GM23338 (cell line): Measurements from ENCODE around the gene MTHFD1L. TPM values are rescaled to one million over a fixed set of nuclear protein-coding genes. Genes with fewer than 3 reads are reported as not detected.

Experiments used
- ATAC-seq: fragments of 200-7000 bp; cut with Tn5 transposase; 3 replicates; pipeline ENCODE4 v1.9.1; 2020
- DNase-seq: peaks from one replicate; pipeline ENCODE4 v3.0.0-alpha.2; 2015; ENCODE audit warnings: low spot score
- H2AFZ ChIP-seq: fragments of 200-600 bp; sonication (generic); 2 replicates; pipeline ENCODE4 v1.8.0; 2016; ENCODE audit warnings: antibody characterized with exemption, mild to moderate bottlenecking, moderate library complexity
- H3F3A ChIP-seq: fragments of 200-600 bp; sonication (generic); replicated peaks from 2 replicates; pipeline ENCODE4 v1.8.0; 2017; ENCODE audit warnings: antibody characterized with exemption, mixed run types, low read depth
- H3K27ac ChIP-seq: fragments of 200-600 bp; sonication (generic); 2 replicates; pipeline ENCODE4 v1.6.1; 2016; ENCODE audit warnings: low read depth
- H3K27me3 ChIP-seq: fragments of 200-600 bp; sonication (generic); 2 replicates; pipeline ENCODE4 v1.8.0; 2016; ENCODE audit warnings: mild to moderate bottlenecking, mixed run types, moderate library complexity; ENCODE audit not compliant: insufficient read depth
- H3K36me3 ChIP-seq: fragments of 200-600 bp; sonication (generic); 2 replicates; pipeline ENCODE4 v1.8.0; 2016; ENCODE audit warnings: mild to moderate bottlenecking; ENCODE audit not compliant: insufficient read depth
- H3K4me1 ChIP-seq: fragments of 200-600 bp; sonication (generic); 2 replicates; pipeline ENCODE4 v1.8.0; 2016; ENCODE audit warnings: mild to moderate bottlenecking, moderate library complexity; ENCODE audit not compliant: insufficient read depth
- H3K4me2 ChIP-seq: fragments of 200-600 bp; sonication (generic); 2 replicates; pipeline ENCODE4 v1.7.1; 2017; ENCODE audit warnings: mixed run types
- H3K4me3 ChIP-seq: fragments of 200-600 bp; sonication (generic); 2 replicates; pipeline ENCODE4 v1.6.1; 2016; ENCODE audit warnings: mixed run types
- H3K79me2 ChIP-seq: fragments of 200-600 bp; sonication (generic); replicated peaks from 2 replicates; pipeline ENCODE4 v1.8.0; 2017; ENCODE audit warnings: mild to moderate bottlenecking; ENCODE audit not compliant: insufficient read depth
- H3K9me2 ChIP-seq: fragments of 200-600 bp; sonication (generic); 2 replicates; pipeline ENCODE4 v1.8.0; 2017; ENCODE audit not compliant: insufficient read depth
- H4K20me1 ChIP-seq: fragments of 200-600 bp; sonication (generic); replicated peaks from 2 replicates; pipeline ENCODE4 v1.8.0; 2017; ENCODE audit warnings: mild to moderate bottlenecking; ENCODE audit not compliant: insufficient read depth
- H3K27ac Mint-ChIP-seq: 2 replicates; pipeline ENCODE4 v1.8.0; 2020; ENCODE audit warnings: inconsistent platforms, mild to moderate bottlenecking, moderate library complexity, mixed read lengths
- H3K27me3 Mint-ChIP-seq: 3 replicates; pipeline ENCODE4 v1.8.0; 2022; ENCODE audit warnings: low read depth, mild to moderate bottlenecking, moderate library complexity, mixed read lengths, inconsistent platforms; ENCODE audit not compliant: insufficient read depth, poor library complexity
- H3K36me3 Mint-ChIP-seq: 3 replicates; pipeline ENCODE4 v1.8.0; 2021; ENCODE audit warnings: low read depth, mild to moderate bottlenecking, inconsistent platforms, moderate library complexity, mixed read lengths
- H3K4me1 Mint-ChIP-seq: 3 replicates; pipeline ENCODE4 v1.8.0; 2020; ENCODE audit warnings: mild to moderate bottlenecking, inconsistent platforms, mixed read lengths
- H3K4me3 Mint-ChIP-seq: 3 replicates; pipeline ENCODE4 v1.8.0; 2021; ENCODE audit warnings: moderate library complexity, mild to moderate bottlenecking, inconsistent platforms, mixed read lengths
- H3K9me3 Mint-ChIP-seq: 3 replicates; pipeline ENCODE4 v1.8.0; 2020; ENCODE audit warnings: moderate library complexity, mild to moderate bottlenecking, inconsistent platforms, mixed read lengths
- CREB1 ChIP-seq: fragments of 250-450 bp; sonication (Bioruptor Pico); IDR thresholded peaks from 2 replicates; pipeline ENCODE4 v1.5.0; 2020; ENCODE audit warnings: low read depth, mild to moderate bottlenecking, moderate library complexity
- EZH2 ChIP-seq: fragments of 200-600 bp; sonication (generic); IDR thresholded peaks from one replicate; pipeline ENCODE4 v1.8.0; 2017; ENCODE audit warnings: antibody characterized with exemption, mild to moderate bottlenecking, low read depth; ENCODE audit not compliant: unreplicated experiment
- EZH2phosphoT487 ChIP-seq: fragments of 200-600 bp; sonication (generic); IDR thresholded peaks from one replicate; pipeline ENCODE4 v1.8.1; 2018; ENCODE audit warnings: antibody characterized with exemption; ENCODE audit not compliant: unreplicated experiment
- JUNB ChIP-seq: IDR thresholded peaks from one replicate; pipeline ENCODE4 v1.6.1; 2016; ENCODE audit warnings: antibody characterized with exemption; ENCODE audit not compliant: unreplicated experiment
- NANOG ChIP-seq: IDR thresholded peaks from 2 replicates; pipeline ENCODE4 v1.6.1; 2016; ENCODE audit warnings: antibody characterized with exemption, borderline replicate concordance
- POLR2AphosphoS5 ChIP-seq: IDR thresholded peaks from 2 replicates; pipeline ENCODE4 v1.6.1; 2016; ENCODE audit warnings: antibody characterized with exemption, low read depth
- STAT1 ChIP-seq: IDR thresholded peaks from one replicate; pipeline ENCODE4 v1.6.1; 2016; ENCODE audit warnings: antibody characterized with exemption; ENCODE audit not compliant: unreplicated experiment
- ZNF114 ChIP-seq: fragments of 250-450 bp; sonication (Bioruptor Pico); IDR thresholded peaks from 2 replicates; pipeline ENCODE4 v1.5.0; 2020; ENCODE audit warnings: mild to moderate bottlenecking, moderate library complexity
- polyA plus RNA-seq: library from polyadenylated mRNA; unstranded; fragments of >200 nt; fragmentation: Nextera tagmentation; extraction: Ambion mirVana; gene quantifications from 2 replicates; pipeline ENCODE4 v1.2.1, GENCODE V29; 2016
- total RNA-seq: library from RNA; depleted of rRNA; stranded (reverse); fragments of >200 nt; shearing (Covaris generic); gene quantifications from 2 replicates; pipeline ENCODE4 v1.2.3, GENCODE V29; 2014
- TF ChIP-seq, protein P1 (sequence below), 2 experiments: fragments of 200-600 bp in 1 of 2; sonication (generic) in 1 of 2; conservative IDR thresholded peaks; 2 replicates each; pipeline versions ENCODE4 v1.5.1 to v1.6.1; 2016 to 2017; ENCODE audit warnings: antibody characterized with exemption in 2 of 2, low read depth in 2 of 2, mild to moderate bottlenecking in 2 of 2, moderate library complexity in 1 of 2
- TF ChIP-seq, protein P2 (sequence below): fragments of 250-450 bp; sonication (Bioruptor Pico); IDR thresholded peaks from 2 replicates; pipeline ENCODE4 v1.5.0; 2020; ENCODE audit warnings: mild to moderate bottlenecking, moderate library complexity
- TF ChIP-seq, protein P3 (sequence below): IDR thresholded peaks from one replicate; pipeline ENCODE4 v1.6.1; 2018; ENCODE audit warnings: antibody characterized with exemption; ENCODE audit not compliant: unreplicated experiment
- TF ChIP-seq, protein P4 (sequence below): IDR thresholded peaks from 2 replicates; pipeline ENCODE4 v1.6.1; 2016; ENCODE audit warnings: antibody characterized with exemption

The MTHFD1L gene
- total and polyA plus RNA-seq, 2 experiments from 2014 or later, result 53.2 to 66.8 TPM

DNA sequence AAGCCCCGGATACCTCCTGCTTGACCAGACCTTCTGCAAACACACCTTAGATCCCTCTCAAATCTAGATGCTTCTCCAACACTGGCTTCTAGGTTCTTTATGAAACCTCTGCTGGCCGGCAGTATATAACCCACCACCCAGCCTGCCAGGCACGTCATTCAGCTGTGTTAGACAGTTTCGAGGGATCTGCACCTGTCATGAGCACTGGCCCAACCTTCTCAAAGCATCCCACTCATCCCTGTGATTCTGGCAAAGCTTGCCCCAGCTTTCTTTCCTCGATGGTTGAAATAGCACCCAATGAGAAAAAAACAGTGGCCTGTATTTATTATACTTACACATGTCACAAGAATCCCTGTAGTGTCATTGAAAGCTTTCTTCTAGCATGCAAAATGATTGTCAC, 157.8 kb downstream of the MTHFD1L start:
- DNase-seq, result no peak
- Histone ChIP-seq H2AFZ (no peak overlapping the region), H3K27me3 (no peaks in the 10 kb centered on the region), H3K9me2 (no peaks in the 10 kb centered on the region), H3K4me1 (no peaks in the 10 kb centered on the region), H3K4me3 (no peak overlapping the region), H3K36me3 (0 out of 2 replicates have a peak, but pooled peaks cover 1% of the 10 kb centered on the region), H3K79me2 (no peaks in the 10 kb centered on the region), H4K20me1 (peaks cover 3% of the 10 kb centered on the region; the same call in 1 of the 2 replicates), H3K4me2 (no peak overlapping the region), H3K27ac (no peak overlapping the region), H3F3A (no peaks in the 10 kb centered on the region)
- H3K36me3 Mint-ChIP-seq, result peaks cover 49% of the 10 kb centered on the region
- TF ChIP-seq, protein P1, sequence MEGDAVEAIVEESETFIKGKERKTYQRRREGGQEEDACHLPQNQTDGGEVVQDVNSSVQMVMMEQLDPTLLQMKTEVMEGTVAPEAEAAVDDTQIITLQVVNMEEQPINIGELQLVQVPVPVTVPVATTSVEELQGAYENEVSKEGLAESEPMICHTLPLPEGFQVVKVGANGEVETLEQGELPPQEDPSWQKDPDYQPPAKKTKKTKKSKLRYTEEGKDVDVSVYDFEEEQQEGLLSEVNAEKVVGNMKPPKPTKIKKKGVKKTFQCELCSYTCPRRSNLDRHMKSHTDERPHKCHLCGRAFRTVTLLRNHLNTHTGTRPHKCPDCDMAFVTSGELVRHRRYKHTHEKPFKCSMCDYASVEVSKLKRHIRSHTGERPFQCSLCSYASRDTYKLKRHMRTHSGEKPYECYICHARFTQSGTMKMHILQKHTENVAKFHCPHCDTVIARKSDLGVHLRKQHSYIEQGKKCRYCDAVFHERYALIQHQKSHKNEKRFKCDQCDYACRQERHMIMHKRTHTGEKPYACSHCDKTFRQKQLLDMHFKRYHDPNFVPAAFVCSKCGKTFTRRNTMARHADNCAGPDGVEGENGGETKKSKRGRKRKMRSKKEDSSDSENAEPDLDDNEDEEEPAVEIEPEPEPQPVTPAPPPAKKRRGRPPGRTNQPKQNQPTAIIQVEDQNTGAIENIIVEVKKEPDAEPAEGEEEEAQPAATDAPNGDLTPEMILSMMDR (conservative IDR thresholded peaks at IDR 0.05; ENCODE audit: low read depth in 2 of 2), result no peak
- TF ChIP-seq EZH2 (no peak), EZH2phosphoT487 (no peak), POLR2AphosphoS5 (no peak), CREB1 (no peak), NANOG (no peak), JUNB (no peak), ZNF114 (CRISPR knock-in tag) (no peak), STAT1 (no peak)
- TF ChIP-seq, protein P2, sequence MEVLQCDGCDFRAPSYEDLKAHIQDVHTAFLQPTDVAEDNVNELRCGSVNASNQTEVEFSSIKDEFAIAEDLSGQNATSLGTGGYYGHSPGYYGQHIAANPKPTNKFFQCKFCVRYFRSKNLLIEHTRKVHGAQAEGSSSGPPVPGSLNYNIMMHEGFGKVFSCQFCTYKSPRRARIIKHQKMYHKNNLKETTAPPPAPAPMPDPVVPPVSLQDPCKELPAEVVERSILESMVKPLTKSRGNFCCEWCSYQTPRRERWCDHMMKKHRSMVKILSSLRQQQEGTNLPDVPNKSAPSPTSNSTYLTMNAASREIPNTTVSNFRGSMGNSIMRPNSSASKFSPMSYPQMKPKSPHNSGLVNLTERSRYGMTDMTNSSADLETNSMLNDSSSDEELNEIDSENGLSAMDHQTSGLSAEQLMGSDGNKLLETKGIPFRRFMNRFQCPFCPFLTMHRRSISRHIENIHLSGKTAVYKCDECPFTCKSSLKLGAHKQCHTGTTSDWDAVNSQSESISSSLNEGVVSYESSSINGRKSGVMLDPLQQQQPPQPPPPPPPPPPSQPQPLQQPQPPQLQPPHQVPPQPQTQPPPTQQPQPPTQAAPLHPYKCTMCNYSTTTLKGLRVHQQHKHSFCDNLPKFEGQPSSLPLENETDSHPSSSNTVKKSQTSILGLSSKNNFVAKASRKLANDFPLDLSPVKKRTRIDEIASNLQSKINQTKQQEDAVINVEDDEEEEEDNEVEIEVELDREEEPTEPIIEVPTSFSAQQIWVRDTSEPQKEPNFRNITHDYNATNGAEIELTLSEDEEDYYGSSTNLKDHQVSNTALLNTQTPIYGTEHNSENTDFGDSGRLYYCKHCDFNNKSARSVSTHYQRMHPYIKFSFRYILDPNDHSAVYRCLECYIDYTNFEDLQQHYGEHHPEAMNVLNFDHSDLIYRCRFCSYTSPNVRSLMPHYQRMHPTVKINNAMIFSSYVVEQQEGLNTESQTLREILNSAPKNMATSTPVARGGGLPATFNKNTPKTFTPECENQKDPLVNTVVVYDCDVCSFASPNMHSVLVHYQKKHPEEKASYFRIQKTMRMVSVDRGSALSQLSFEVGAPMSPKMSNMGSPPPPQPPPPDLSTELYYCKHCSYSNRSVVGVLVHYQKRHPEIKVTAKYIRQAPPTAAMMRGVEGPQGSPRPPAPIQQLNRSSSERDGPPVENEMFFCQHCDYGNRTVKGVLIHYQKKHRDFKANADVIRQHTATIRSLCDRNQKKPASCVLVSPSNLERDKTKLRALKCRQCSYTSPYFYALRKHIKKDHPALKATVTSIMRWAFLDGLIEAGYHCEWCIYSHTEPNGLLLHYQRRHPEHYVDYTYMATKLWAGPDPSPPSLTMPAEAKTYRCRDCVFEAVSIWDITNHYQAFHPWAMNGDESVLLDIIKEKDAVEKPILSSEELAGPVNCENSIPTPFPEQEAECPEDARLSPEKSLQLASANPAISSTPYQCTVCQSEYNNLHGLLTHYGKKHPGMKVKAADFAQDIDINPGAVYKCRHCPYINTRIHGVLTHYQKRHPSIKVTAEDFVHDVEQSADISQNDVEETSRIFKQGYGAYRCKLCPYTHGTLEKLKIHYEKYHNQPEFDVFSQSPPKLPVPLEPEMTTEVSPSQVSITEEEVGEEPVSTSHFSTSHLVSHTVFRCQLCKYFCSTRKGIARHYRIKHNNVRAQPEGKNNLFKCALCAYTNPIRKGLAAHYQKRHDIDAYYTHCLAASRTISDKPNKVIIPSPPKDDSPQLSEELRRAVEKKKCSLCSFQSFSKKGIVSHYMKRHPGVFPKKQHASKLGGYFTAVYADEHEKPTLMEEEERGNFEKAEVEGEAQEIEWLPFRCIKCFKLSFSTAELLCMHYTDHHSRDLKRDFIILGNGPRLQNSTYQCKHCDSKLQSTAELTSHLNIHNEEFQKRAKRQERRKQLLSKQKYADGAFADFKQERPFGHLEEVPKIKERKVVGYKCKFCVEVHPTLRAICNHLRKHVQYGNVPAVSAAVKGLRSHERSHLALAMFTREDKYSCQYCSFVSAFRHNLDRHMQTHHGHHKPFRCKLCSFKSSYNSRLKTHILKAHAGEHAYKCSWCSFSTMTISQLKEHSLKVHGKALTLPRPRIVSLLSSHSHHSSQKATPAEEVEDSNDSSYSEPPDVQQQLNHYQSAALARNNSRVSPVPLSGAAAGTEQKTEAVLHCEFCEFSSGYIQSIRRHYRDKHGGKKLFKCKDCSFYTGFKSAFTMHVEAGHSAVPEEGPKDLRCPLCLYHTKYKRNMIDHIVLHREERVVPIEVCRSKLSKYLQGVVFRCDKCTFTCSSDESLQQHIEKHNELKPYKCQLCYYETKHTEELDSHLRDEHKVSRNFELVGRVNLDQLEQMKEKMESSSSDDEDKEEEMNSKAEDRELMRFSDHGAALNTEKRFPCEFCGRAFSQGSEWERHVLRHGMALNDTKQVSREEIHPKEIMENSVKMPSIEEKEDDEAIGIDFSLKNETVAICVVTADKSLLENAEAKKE (CRISPR knock-in tag), result no peak
- TF ChIP-seq, protein P3, sequence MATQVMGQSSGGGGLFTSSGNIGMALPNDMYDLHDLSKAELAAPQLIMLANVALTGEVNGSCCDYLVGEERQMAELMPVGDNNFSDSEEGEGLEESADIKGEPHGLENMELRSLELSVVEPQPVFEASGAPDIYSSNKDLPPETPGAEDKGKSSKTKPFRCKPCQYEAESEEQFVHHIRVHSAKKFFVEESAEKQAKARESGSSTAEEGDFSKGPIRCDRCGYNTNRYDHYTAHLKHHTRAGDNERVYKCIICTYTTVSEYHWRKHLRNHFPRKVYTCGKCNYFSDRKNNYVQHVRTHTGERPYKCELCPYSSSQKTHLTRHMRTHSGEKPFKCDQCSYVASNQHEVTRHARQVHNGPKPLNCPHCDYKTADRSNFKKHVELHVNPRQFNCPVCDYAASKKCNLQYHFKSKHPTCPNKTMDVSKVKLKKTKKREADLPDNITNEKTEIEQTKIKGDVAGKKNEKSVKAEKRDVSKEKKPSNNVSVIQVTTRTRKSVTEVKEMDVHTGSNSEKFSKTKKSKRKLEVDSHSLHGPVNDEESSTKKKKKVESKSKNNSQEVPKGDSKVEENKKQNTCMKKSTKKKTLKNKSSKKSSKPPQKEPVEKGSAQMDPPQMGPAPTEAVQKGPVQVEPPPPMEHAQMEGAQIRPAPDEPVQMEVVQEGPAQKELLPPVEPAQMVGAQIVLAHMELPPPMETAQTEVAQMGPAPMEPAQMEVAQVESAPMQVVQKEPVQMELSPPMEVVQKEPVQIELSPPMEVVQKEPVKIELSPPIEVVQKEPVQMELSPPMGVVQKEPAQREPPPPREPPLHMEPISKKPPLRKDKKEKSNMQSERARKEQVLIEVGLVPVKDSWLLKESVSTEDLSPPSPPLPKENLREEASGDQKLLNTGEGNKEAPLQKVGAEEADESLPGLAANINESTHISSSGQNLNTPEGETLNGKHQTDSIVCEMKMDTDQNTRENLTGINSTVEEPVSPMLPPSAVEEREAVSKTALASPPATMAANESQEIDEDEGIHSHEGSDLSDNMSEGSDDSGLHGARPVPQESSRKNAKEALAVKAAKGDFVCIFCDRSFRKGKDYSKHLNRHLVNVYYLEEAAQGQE, result no peak
- TF ChIP-seq, protein P4, sequence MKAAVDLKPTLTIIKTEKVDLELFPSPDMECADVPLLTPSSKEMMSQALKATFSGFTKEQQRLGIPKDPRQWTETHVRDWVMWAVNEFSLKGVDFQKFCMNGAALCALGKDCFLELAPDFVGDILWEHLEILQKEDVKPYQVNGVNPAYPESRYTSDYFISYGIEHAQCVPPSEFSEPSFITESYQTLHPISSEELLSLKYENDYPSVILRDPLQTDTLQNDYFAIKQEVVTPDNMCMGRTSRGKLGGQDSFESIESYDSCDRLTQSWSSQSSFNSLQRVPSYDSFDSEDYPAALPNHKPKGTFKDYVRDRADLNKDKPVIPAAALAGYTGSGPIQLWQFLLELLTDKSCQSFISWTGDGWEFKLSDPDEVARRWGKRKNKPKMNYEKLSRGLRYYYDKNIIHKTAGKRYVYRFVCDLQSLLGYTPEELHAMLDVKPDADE, result no peak
- H3K27ac Mint-ChIP-seq, result no peak overlapping the region
- H3K4me3 Mint-ChIP-seq, result no peak overlapping the region
- peaks cover 10% of the 10 kb centered on the region; the same call in 2 of the 3 replicates for H3K4me1 Mint-ChIP-seq
- no peaks in the 10 kb centered on the region for H3K9me3 Mint-ChIP-seq
- H3K27me3 Mint-ChIP-seq, result peaks cover 4% of the 10 kb centered on the region
- ATAC-seq, result no peak
